NT2/D1 (cell line): Measurements from ENCODE around the gene MARCHF3.

ENCODE experiments used
- YY1 ChIP-seq: IDR thresholded peaks from 2 replicates; pipeline ENCODE4 v1.6.1; 2011; ENCODE audit not compliant: insufficient read length, insufficient read depth
- ZNF274 ChIP-seq: IDR thresholded peaks from 2 replicates; pipeline ENCODE4 v1.6.1; 2011; ENCODE audit warnings: mild to moderate bottlenecking, low read depth, low read length

- TF ChIP-seq ZNF274 (no peak), YY1 (no peak)
These were observed 203.6 kb downstream of the MARCHF3 start for GRCh38 chr5:126826619-126827215.
